DOHH2 (cell line): ENCODE data around the gene PIK3CG.

Experiments
- H3F3A ChIP-seq: fragments of 200-600 bp; sonication (generic), shearing (Covaris generic); 2 replicates; pipeline ENCODE4 v1.6.0; 2016; ENCODE audit warnings: antibody characterized with exemption, mild to moderate bottlenecking; ENCODE audit not compliant: control insufficient read depth, insufficient read depth
- H3K27ac ChIP-seq: fragments of 200-600 bp; sonication (generic); 2 replicates; pipeline ENCODE4 v1.5.1; 2014; ENCODE audit warnings: low read depth, mild to moderate bottlenecking, low read length, moderate library complexity
- H3K27me3 ChIP-seq: fragments of 200-600 bp; sonication (generic); 2 replicates; pipeline ENCODE4 v1.6.1; 2014; ENCODE audit warnings: mild to moderate bottlenecking, low read length, mixed read lengths; ENCODE audit not compliant: control insufficient read depth
- H3K36me3 ChIP-seq: fragments of 200-600 bp; sonication (generic); 2 replicates; pipeline ENCODE4 v1.6.1; 2014; ENCODE audit warnings: mild to moderate bottlenecking, low read length, moderate library complexity, mixed read lengths; ENCODE audit not compliant: control insufficient read depth
- H3K4me1 ChIP-seq: fragments of 200-600 bp; sonication (generic); 2 replicates; pipeline ENCODE4 v1.6.1; 2014; ENCODE audit warnings: mild to moderate bottlenecking, low read length, mixed read lengths; ENCODE audit not compliant: control insufficient read depth
- H3K4me2 ChIP-seq: fragments of 200-600 bp; sonication (generic); 2 replicates; pipeline ENCODE4 v1.6.0; 2014; ENCODE audit warnings: mild to moderate bottlenecking, low read length, moderate library complexity
- H3K4me3 ChIP-seq: fragments of 200-600 bp; sonication (generic); 2 replicates; pipeline ENCODE4 v1.5.1; 2014; ENCODE audit warnings: mild to moderate bottlenecking, low read length, mixed read lengths
- H3K79me2 ChIP-seq: fragments of 200-600 bp; sonication (generic); 2 replicates; pipeline ENCODE4 v1.6.1; 2014; ENCODE audit warnings: mild to moderate bottlenecking, low read length, mixed read lengths; ENCODE audit not compliant: control insufficient read depth
- H3K9me2 ChIP-seq: fragments of 200-600 bp; sonication (generic); replicated peaks from 2 replicates; pipeline ENCODE4 v1.6.1; 2014; ENCODE audit warnings: mild to moderate bottlenecking, low read length, mixed read lengths; ENCODE audit not compliant: control insufficient read depth
- H3K9me3 ChIP-seq: fragments of 200-600 bp; sonication (generic); 2 replicates; pipeline ENCODE4 v1.6.1; 2014; ENCODE audit warnings: antibody characterized with exemption, low read length, mixed read lengths; ENCODE audit not compliant: control insufficient read depth, insufficient read depth
- H4K20me1 ChIP-seq: fragments of 200-600 bp; sonication (generic); 2 replicates; pipeline ENCODE4 v1.6.0; 2014; ENCODE audit warnings: low read depth, mild to moderate bottlenecking, antibody characterized with exemption, low read length, moderate library complexity; ENCODE audit not compliant: control insufficient read depth, insufficient read depth
- EZH2phosphoT487 ChIP-seq: fragments of 200-600 bp; sonication (generic); IDR thresholded peaks from 2 replicates; pipeline ENCODE4 v1.6.1; 2017; ENCODE audit warnings: borderline replicate concordance, mild to moderate bottlenecking, antibody characterized with exemption, low read length, moderate library complexity, mixed read lengths
- TF ChIP-seq, protein P1 (sequence below): fragments of 200-600 bp; sonication (generic); IDR thresholded peaks from one replicate; pipeline ENCODE4 v1.5.1; 2014; ENCODE audit warnings: antibody characterized with exemption, mild to moderate bottlenecking, low read depth, low read length; ENCODE audit not compliant: poor library complexity, severe bottlenecking

Gene PIK3CG

GRCh38 chr7:106865130-106866041, at the start of gene PIK3CG:
Gene PIK3CG, plus strand, starts transcription at chr7:106865282. Its CDS starts 2,280 bp downstream, at chr7:106867562.
- Histone ChIP-seq H3K9me2 (no peaks in the 10 kb centered on the region), H3K4me3 (peak within 1 kb of the TSS; percentile 87), H3K4me1 (peaks cover 65% of the 10 kb centered on the region), H3K4me2 (peak within 1 kb of the TSS; percentile 79), H3K27ac (peak within 1 kb of the TSS; percentile 92), H3K27me3 (no peaks in the 10 kb centered on the region), H4K20me1 (no peaks in the 10 kb centered on the region), H3K36me3 (peaks cover 42% of the 10 kb centered on the region), H3K9me3 (no peaks in the 10 kb centered on the region), H3K79me2 (peaks cover 50% of the 10 kb centered on the region), H3F3A (peaks cover 24% of the 10 kb centered on the region)
- TF ChIP-seq, protein P1, sequence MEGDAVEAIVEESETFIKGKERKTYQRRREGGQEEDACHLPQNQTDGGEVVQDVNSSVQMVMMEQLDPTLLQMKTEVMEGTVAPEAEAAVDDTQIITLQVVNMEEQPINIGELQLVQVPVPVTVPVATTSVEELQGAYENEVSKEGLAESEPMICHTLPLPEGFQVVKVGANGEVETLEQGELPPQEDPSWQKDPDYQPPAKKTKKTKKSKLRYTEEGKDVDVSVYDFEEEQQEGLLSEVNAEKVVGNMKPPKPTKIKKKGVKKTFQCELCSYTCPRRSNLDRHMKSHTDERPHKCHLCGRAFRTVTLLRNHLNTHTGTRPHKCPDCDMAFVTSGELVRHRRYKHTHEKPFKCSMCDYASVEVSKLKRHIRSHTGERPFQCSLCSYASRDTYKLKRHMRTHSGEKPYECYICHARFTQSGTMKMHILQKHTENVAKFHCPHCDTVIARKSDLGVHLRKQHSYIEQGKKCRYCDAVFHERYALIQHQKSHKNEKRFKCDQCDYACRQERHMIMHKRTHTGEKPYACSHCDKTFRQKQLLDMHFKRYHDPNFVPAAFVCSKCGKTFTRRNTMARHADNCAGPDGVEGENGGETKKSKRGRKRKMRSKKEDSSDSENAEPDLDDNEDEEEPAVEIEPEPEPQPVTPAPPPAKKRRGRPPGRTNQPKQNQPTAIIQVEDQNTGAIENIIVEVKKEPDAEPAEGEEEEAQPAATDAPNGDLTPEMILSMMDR: no peak
- no peak for TF ChIP-seq EZH2phosphoT487

GRCh38 chr7:106817098-106817497, 48.0 kb upstream of the PIK3CG start:
- Histone ChIP-seq H3K79me2 (no peaks in the 10 kb centered on the region), H3K9me2 (no peaks in the 10 kb centered on the region), H3F3A (no peaks in the 10 kb centered on the region), H4K20me1 (no peaks in the 10 kb centered on the region), H3K4me2 (no peak overlapping the region), H3K27ac (no peak overlapping the region), H3K9me3 (no peaks in the 10 kb centered on the region), H3K4me3 (no peak overlapping the region), H3K27me3 (no peaks in the 10 kb centered on the region), H3K36me3 (no peaks in the 10 kb centered on the region), H3K4me1 (no peaks in the 10 kb centered on the region)
- TF ChIP-seq, protein P1: no peak
- no peak for TF ChIP-seq EZH2phosphoT487

DNA sequence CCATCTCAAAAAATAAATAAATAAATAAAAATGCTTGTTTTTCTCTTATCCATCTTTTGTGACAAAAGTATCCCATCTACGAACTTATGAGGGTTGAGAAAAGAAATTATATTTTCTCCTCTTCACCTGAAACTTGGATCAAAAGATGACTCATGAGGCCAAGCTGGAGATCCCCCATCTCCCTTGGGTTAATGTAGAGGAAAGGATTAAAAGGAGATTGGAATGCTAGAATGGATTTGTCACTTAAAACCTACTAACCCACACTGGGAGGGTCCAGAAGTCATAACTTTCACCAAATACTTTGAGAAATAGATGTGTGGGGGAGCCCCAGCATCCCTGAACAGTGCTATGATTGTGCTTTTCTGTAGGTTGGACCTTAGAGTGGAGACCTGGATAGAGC, 46.3 kb upstream of the PIK3CG start:
- Histone ChIP-seq H3K4me2 (no peak overlapping the region), H3K27ac (no peak overlapping the region), H3K4me1 (no peaks in the 10 kb centered on the region), H4K20me1 (no peaks in the 10 kb centered on the region), H3K9me2 (no peaks in the 10 kb centered on the region), H3K27me3 (no peaks in the 10 kb centered on the region), H3K4me3 (no peak overlapping the region), H3K79me2 (no peaks in the 10 kb centered on the region), H3K9me3 (no peaks in the 10 kb centered on the region), H3K36me3 (no peaks in the 10 kb centered on the region), H3F3A (no peaks in the 10 kb centered on the region)
- TF ChIP-seq, protein P1: no peak
- TF ChIP-seq EZH2phosphoT487: no peak
